Endothelial cell of umbilical vein (primary cell): ENCODE measurements around the gene NEUROG1.

Source experiments
- CTCF ChIP-seq, 2 donors: IDR thresholded peaks; 1 replicate in 1 of 2; 2 replicates in 1 of 2; pipeline ENCODE4 v1.5.1; 2011; ENCODE audit warnings: low read length in 2 of 2, mild to moderate bottlenecking in 2 of 2, moderate library complexity in 2 of 2, control low read depth in 1 of 2, inconsistent platforms in 1 of 2, low read depth in 1 of 2; ENCODE audit not compliant: insufficient read depth in 1 of 2; ENCODE audit errors: extremely low read depth in 1 of 2
- POLR2AphosphoS5 ChIP-seq: IDR thresholded peaks from 2 replicates; pipeline ENCODE4 v1.6.1; 2012; ENCODE audit warnings: low read depth, mild to moderate bottlenecking, control low read depth, low read length, moderate library complexity; ENCODE audit not compliant: insufficient read depth

DNA sequence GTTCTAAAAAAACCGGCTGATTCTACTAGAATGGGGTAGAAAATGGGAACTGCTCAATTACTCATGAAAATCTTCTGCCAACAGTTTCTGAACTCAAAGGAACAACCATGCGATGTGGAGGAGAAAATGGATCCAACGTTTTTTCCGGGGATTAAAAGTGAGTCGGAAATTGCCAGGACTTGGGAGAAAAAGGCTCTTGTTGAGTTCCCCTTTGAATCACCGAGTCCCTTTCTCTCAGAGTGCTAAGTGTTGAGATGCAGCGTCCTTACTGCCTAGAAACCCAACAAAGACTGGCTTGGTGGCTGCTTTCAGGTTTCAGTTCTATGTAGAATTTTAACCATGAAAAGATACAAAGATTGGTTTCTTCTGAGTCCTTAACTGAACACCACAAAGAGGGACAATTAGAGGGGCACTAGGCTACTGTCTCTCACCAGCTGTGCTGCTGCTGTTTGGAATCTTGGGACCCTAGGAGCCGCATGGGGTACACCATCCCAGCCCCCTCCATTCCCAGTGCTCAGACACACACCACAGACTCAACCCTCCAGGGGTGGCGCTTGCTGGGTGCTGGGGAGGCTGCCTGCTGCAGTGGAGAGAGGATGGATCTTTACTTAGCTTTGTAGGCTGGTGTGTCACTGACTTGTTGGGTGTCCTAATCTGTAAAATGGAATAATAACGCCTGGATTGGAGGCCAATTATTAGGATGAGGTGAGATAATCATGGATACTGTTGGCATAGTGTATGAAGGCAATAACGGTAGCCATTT, 21.5 kb upstream of the NEUROG1 start:
- TF ChIP-seq CTCF (IDR thresholded peaks at IDR 0.05; ENCODE audit: extremely low read depth in 1 of 2, insufficient read depth in 1 of 2, low read depth in 1 of 2, low read length in 2 of 2) (no peak), POLR2AphosphoS5 (no peak)
